ENCODE measurements around the gene CUBN. TPM values are rescaled to one million over a fixed set of nuclear protein-coding genes. Genes with fewer than 3 reads are reported as not detected.

Gene CUBN
- total RNA-seq, 6 experiments from 2014 or later = 0.43 to 1.7 (median 1.2) TPM

GRCh38 chr10:17061418-17061817, 68.2 kb downstream of the CUBN start:
- no peaks in the 10 kb centered on the region for H3K9me3 Mint-ChIP-seq
- H3K36me3 Mint-ChIP-seq (ENCODE audit: low read depth) = peaks cover 3% of the 10 kb centered on the region; the same call in 1 of the 2 replicates
- peak overlapping the region; percentile 67 for H3K4me3 Mint-ChIP-seq
- peaks cover 95% of the 10 kb centered on the region for H3K4me1 Mint-ChIP-seq (ENCODE audit: low read depth)
- H3K27ac Mint-ChIP-seq = peak overlapping the region; percentile 93
- DNase-seq = peak; percentile 28
- TF ChIP-seq CTCF (IDR thresholded peaks at IDR 0.05) = no peak
- H3K27me3 Mint-ChIP-seq (ENCODE audit: insufficient read depth) = no peaks in the 10 kb centered on the region; the same call in 1 of the 2 replicates

- no peak for TF ChIP-seq CTCF (IDR thresholded peaks at IDR 0.05)
- H3K9me3 Mint-ChIP-seq = no peaks in the 10 kb centered on the region
- no peak for DNase-seq
- no peak overlapping the region; the same call in 1 of the 2 replicates for H3K4me3 Mint-ChIP-seq
- H3K4me1 Mint-ChIP-seq (ENCODE audit: low read depth) = peaks cover 98% of the 10 kb centered on the region
- H3K27me3 Mint-ChIP-seq (ENCODE audit: insufficient read depth) = no peaks in the 10 kb centered on the region; the same call in 1 of the 2 replicates
- peaks cover 3% of the 10 kb centered on the region; the same call in 1 of the 2 replicates for H3K36me3 Mint-ChIP-seq (ENCODE audit: low read depth)
- peak overlapping the region; percentile 93 for H3K27ac Mint-ChIP-seq
Measured at GRCh38 chr10:17060289-17060688, 69.3 kb downstream of the CUBN start.

DNA sequence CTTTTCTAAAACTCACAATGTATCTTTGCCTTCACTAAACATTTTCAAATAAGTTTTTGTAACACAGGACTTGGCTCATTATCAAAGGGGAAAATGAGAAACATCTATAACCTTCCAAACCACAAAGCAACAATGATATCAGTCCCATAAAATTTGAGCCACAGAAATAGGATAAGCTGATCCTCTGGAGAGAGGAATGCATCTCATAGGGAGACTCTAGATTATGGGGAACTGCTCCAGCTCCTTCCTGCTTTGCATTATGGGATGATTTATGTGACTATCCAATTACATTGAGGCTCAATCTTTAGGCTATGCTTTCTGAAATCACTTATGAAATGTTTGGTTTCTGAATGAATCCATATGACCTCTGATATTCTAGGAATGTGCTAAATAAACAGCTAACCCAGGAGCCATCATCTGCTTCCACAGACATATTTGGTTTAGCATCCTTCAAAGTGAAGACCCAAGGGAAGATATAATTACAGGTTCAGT, 70.4 kb downstream of the CUBN start:
- Mint-ChIP-seq H3K4me3 (peak overlapping the region; percentile 56; the same call in 1 of the 2 replicates), H3K27me3 (ENCODE audit: insufficient read depth) (no peaks in the 10 kb centered on the region; the same call in 1 of the 2 replicates), H3K9me3 (no peaks in the 10 kb centered on the region), H3K4me1 (ENCODE audit: low read depth) (peaks cover 92% of the 10 kb centered on the region), H3K27ac (peak overlapping the region; percentile 93), H3K36me3 (ENCODE audit: low read depth) (peaks cover 3% of the 10 kb centered on the region; the same call in 1 of the 2 replicates)
- DNase-seq = peak; percentile 85
- no peak for TF ChIP-seq CTCF (IDR thresholded peaks at IDR 0.05)

DNA sequence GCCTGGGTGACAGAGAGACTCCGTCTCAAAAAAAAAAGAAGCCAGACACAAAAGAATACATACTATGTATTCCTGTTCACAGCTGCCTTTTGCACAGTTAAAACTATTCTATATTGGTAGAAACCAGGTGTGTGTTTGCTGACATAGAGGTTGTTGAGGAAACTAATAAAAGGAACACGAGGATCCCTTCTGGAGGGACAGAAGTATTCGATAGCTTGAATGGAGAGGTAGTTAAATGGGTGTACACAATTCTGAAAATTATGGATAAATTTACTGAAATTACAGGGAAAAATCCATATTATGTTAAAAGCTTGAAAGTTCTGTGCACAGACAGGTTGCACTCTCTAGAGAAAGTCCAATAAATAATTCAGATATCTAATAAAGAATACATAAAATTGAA, 71.5 kb downstream of the CUBN start:
- Mint-ChIP-seq H3K27ac (no peak overlapping the region), H3K4me1 (ENCODE audit: low read depth) (peaks cover 81% of the 10 kb centered on the region), H3K27me3 (ENCODE audit: insufficient read depth) (no peaks in the 10 kb centered on the region; the same call in 1 of the 2 replicates), H3K36me3 (ENCODE audit: low read depth) (peaks cover 3% of the 10 kb centered on the region; the same call in 1 of the 2 replicates), H3K4me3 (no peak overlapping the region), H3K9me3 (peaks cover 6% of the 10 kb centered on the region; the same call in 1 of the 2 replicates)
- no peak for DNase-seq
- TF ChIP-seq CTCF (IDR thresholded peaks at IDR 0.05) = no peak

- peak; percentile 75 for DNase-seq
- peaks cover 69% of the 10 kb centered on the region for H3K4me1 Mint-ChIP-seq (ENCODE audit: low read depth)
- peaks cover 10% of the 10 kb centered on the region for H3K9me3 Mint-ChIP-seq
- H3K27me3 Mint-ChIP-seq (ENCODE audit: insufficient read depth) = no peaks in the 10 kb centered on the region; the same call in 1 of the 2 replicates
- peaks cover 7% of the 10 kb centered on the region for H3K36me3 Mint-ChIP-seq (ENCODE audit: low read depth)
- no peak for TF ChIP-seq CTCF (IDR thresholded peaks at IDR 0.05)
- H3K4me3 Mint-ChIP-seq = peak overlapping the region; percentile 23
- peak overlapping the region; percentile 54 for H3K27ac Mint-ChIP-seq
Measured at GRCh38 chr10:17056781-17057428, 72.7 kb downstream of the CUBN start.

Measured in HFFc6 (cell line).